Tibial nerve (tissue), 4 donors: ENCODE data around the gene ELFN1. TPM values are rescaled to one million over a fixed set of nuclear protein-coding genes. Genes with fewer than 3 reads are reported as not detected.

Experiments used
- DNase-seq, 2 donors: peaks; one replicate each; pipeline ENCODE4 v3.0.0-alpha.2; 2019; ENCODE audit warnings: low spot score in 2 of 2
- H3K27ac ChIP-seq, 4 donors: fragments of 200-600 bp; sonication (generic) in 3 of 4; one replicate each; pipeline ENCODE4 v1.5.1; 2017 to 2019; ENCODE audit warnings: mild to moderate bottlenecking in 1 of 4
- H3K27me3 ChIP-seq, 2 donors: fragments of 200-600 bp; sonication (generic) in 1 of 2; one replicate each; pipeline versions ENCODE4 v1.5.1 to v1.6.0; 2017 to 2019
- H3K36me3 ChIP-seq, 3 donors: fragments of 200-600 bp; sonication (generic); one replicate each; pipeline ENCODE4 v1.5.1; 2018 to 2019
- H3K4me1 ChIP-seq, 4 donors: fragments of 200-600 bp; sonication (generic) in 3 of 4; one replicate each; pipeline ENCODE4 v1.5.1; 2017 to 2019
- H3K4me3 ChIP-seq, 4 donors: fragments of 200-600 bp; sonication (generic) in 3 of 4; one replicate each; pipeline ENCODE4 v1.5.1; 2017 to 2019; ENCODE audit warnings: mild to moderate bottlenecking in 1 of 4, moderate library complexity in 1 of 4
- H3K9me3 ChIP-seq, 4 donors: fragments of 200-600 bp; sonication (generic) in 3 of 4; one replicate each; pipeline ENCODE4 v1.5.1; 2017 to 2019
- CTCF ChIP-seq, 5 experiments: fragments of 200-600 bp in 3 of 5; fragments of 450-650 bp in 2 of 5; sonication (generic) in 3 of 5; IDR thresholded peaks; one replicate each; pipeline ENCODE4 v1.5.1; 2016 to 2019; ENCODE audit warnings: antibody characterized with exemption in 5 of 5, mild to moderate bottlenecking in 3 of 5, moderate library complexity in 2 of 5
- EP300 ChIP-seq, 2 donors: sonication (generic); formaldehyde crosslinking; IDR thresholded peaks; one replicate each; pipeline ENCODE4 v1.6.1; 2017; ENCODE audit warnings: antibody characterized with exemption in 2 of 2, mild to moderate bottlenecking in 1 of 2
- POLR2A ChIP-seq, 2 donors: fragments of 450-650 bp; IDR thresholded peaks; one replicate each; pipeline ENCODE4 v1.6.1; 2017; ENCODE audit warnings: antibody characterized with exemption in 2 of 2, mild to moderate bottlenecking in 2 of 2, moderate library complexity in 2 of 2
- WGBS, 2 donors: methylation state at CpG; one replicate each; pipeline ENCODE4 v1.1.5; 2018; 5-methylcytosine and 5-hydroxymethylcytosine counted together
- total RNA-seq, 4 donors: library from RNA; depleted of rRNA; stranded (reverse); fragments of >200 nt; gene quantifications; one replicate each; pipeline ENCODE4 v1.1.0, GENCODE V29; 2016

The ELFN1 gene
- total RNA-seq, 4 donors from 2014 or later: 0.21 to 2.4 (median 1.5) TPM

GRCh38 chr7:1641661-1642260 is 28.3 kb upstream of the ELFN1 start:
- WGBS, 2 donors: 68 to 74% methylated on average over 9 to 16 of the region's 16 CpGs

DNA sequence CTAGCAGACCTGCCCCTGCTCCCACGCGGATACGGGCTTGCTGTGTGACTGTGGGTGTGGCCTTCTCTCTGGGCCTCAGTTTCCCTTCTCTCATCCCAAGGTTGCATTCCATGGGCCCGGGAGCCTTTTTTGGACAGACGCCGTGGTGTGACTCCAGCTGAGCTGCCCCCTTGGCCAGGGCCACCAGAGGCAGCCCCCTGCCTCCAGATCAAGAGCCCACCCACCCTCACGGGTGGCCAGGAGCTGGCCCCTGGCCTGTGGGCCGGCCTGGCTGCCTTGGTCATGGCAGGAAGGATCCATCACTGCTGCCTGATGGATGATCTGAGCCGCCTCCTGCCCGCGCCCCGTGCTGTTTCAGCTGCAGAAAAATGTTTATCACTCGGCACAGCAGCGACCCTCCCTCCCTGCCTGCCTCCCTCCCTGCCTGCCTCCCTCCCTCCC is 27.8 kb upstream of the ELFN1 start:
- no peak overlapping the region for H3K4me3 ChIP-seq
- peaks cover 0 to 12% (median under 1%) of the 10 kb centered on the region in 4 donors for H3K9me3 ChIP-seq
- TF ChIP-seq CTCF (IDR thresholded peaks at IDR 0.05) (no peak), EP300 (IDR thresholded peaks at IDR 0.05) (no peak), POLR2A (IDR thresholded peaks at IDR 0.05) (no peak)
- peaks cover 0 to 4% (median 0%) of the 10 kb centered on the region in 4 donors for H3K4me1 ChIP-seq
- no peaks in the 10 kb centered on the region for H3K36me3 ChIP-seq
- no peak overlapping the region for H3K27ac ChIP-seq
- peaks cover 0 to 46% of the 10 kb centered on the region in 2 donors for H3K27me3 ChIP-seq
- no peak for DNase-seq
- 42 to 51% methylated on average over 12 to 13 of the region's 14 CpGs for WGBS, 2 donors

More at GRCh38 chr7:1641661-1642260, 28.3 kb upstream of the ELFN1 start:
- peaks cover 0 to 18% (median 3%) of the 10 kb centered on the region in 4 donors for H3K9me3 ChIP-seq
- H3K27ac ChIP-seq: no peak overlapping the region
- H3K27me3 ChIP-seq: peaks cover 0 to 40% of the 10 kb centered on the region in 2 donors
- no peak for TF ChIP-seq CTCF (IDR thresholded peaks at IDR 0.05)
- H3K4me1 ChIP-seq: no peaks in the 10 kb centered on the region
- DNase-seq: no peak
- no peak overlapping the region for H3K4me3 ChIP-seq
- no peaks in the 10 kb centered on the region for H3K36me3 ChIP-seq

DNA sequence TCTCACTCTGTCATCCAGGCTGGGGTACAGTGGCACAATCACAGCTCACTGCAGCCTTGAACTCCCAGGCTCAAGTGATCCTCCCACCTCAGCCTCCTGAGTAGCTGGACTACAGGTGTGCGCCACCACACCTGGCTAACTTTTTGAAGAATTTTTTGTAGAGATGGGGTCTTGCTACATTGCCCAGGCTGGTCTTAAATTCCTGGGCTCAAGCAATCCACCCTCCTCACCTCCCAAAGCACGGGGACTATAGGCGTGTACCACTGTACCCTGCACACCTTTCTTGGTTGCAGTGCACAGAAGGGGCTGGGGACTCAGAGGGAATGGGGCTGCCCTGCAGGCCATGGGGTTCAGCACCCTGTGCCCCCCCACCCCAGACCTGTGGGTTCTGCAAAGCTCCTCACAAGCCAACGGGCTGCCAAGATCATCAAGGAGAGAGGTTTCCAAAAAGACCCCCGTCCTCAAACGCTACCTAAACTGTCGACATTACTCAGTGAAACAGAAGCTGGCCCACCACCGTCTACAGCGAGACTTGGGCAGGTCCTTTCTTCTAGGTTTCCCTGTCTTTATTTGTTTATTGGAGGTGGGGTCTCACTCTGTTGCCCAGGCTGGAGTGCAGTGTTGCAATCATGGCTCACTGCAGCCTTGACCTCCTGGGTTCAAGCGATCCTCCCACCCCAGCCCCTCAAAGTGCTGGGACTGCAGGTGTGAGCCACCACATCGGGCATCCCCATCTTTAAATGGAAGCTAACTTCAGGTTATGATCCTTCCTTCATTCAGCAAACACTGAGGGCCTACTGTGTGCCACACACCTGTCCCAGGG is 26.6 kb upstream of the ELFN1 start:
- Histone ChIP-seq H3K9me3 (peaks cover 0 to under 1% (median 0%) of the 10 kb centered on the region in 4 donors), H3K4me1 (peaks cover 0 to 11% (median 0%) of the 10 kb centered on the region in 4 donors), H3K27me3 (peaks cover 0 to 51% of the 10 kb centered on the region in 2 donors), H3K27ac (no peak overlapping the region), H3K4me3 (no peak overlapping the region), H3K36me3 (no peaks in the 10 kb centered on the region)
- WGBS, 2 donors: 89 to 91% methylated on average over 11 of the region's 11 CpGs
- TF ChIP-seq CTCF (IDR thresholded peaks at IDR 0.05): no peak
- TF ChIP-seq POLR2A (IDR thresholded peaks at IDR 0.05): no peak
- no peak for TF ChIP-seq EP300 (IDR thresholded peaks at IDR 0.05)
- DNase-seq: no peak

DNA sequence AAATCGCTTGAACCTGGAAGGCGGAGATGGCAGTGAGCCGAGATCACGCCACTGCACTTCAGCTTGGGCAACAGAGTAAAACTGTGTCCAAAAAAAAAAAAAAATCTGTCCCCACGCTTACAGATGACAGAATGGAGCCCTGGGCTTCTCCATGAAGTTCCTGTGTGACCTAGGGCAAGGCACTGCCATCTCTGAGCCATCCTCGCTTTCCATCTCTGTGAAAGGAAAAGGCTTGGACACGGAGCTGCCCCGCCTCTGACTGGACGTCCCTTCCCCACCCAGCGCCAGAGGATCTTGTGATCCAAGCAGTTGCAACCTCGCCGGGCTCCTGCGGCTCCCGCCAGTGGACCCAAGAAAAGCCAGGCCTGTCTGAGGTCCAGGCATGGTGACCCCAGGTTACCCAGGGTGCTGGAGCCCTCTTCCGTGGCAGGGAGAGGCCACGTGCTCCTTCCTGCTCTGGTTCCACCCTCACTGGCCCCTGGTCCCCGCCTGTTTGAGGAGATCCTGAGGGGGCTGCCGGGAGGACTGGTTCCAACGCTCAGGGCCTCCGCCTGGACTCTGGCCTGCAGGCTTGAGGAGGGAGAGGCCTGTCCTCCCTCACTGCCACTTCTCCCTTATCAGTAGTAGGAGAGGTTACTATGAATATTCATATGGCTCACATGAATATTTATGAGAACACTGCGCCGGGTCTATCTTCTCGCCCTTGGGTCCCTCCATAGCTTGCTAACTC is 25.6 kb upstream of the ELFN1 start:
- peaks cover 0 to 52% of the 10 kb centered on the region in 2 donors for H3K27me3 ChIP-seq
- H3K4me1 ChIP-seq: peaks cover 0 to 11% (median 0%) of the 10 kb centered on the region in 4 donors
- WGBS, 2 donors: 84 to 85% methylated on average over 23 of the region's 23 CpGs
- no peak overlapping the region for H3K27ac ChIP-seq
- DNase-seq: no peak
- TF ChIP-seq EP300 (IDR thresholded peaks at IDR 0.05) (no peak), POLR2A (IDR thresholded peaks at IDR 0.05) (no peak), CTCF (IDR thresholded peaks at IDR 0.05) (no peak)
- no peaks in the 10 kb centered on the region for H3K9me3 ChIP-seq
- no peaks in the 10 kb centered on the region for H3K36me3 ChIP-seq
- H3K4me3 ChIP-seq: no peak overlapping the region
